HG03457 (cell line): ENCODE measurements around the gene ADAMTS4.
A peak's percentile ranks its signal among the peaks of the same experiment; 100 is the strongest.

ENCODE experiments used
- ATAC-seq: cut with Tn5 transposase; IDR thresholded peaks from one replicate; pipeline ENCODE4 v1.9.1; 2021; ENCODE audit warnings: moderate number of reproducible peaks; ENCODE audit not compliant: unreplicated experiment

The ADAMTS4 gene

GRCh38 chr1:161197560-161198193 is 1.2 kb downstream of the ADAMTS4 start:
- no peak for ATAC-seq

GRCh38 chr1:161196521-161197451 is 2.1 kb downstream of the ADAMTS4 start:
- no peak for ATAC-seq

- ATAC-seq: no peak
Measured at GRCh38 chr1:161196111-161196510, 2.7 kb downstream of the ADAMTS4 start.

- no peak for ATAC-seq
Measured at GRCh38 chr1:161195171-161195570, 3.7 kb downstream of the ADAMTS4 start.

- ATAC-seq: no peak
Measured at GRCh38 chr1:161193561-161194235, 5.2 kb downstream of the ADAMTS4 start.

- no peak for ATAC-seq
Measured at GRCh38 chr1:161192476-161193465, 6.1 kb downstream of the ADAMTS4 start.

- ATAC-seq: no peak
Measured at GRCh38 chr1:161191971-161192370, 6.9 kb downstream of the ADAMTS4 start.

- no peak for ATAC-seq
Measured at GRCh38 chr1:161190962-161191521, 7.8 kb downstream of the ADAMTS4 start.

GRCh38 chr1:161189036-161189435 is 9.8 kb downstream of the ADAMTS4 start:
- ATAC-seq: no peak

- no peak for ATAC-seq
Measured at GRCh38 chr1:161188381-161188780, 10.5 kb downstream of the ADAMTS4 start.

GRCh38 chr1:161187311-161187710 is 11.5 kb downstream of the ADAMTS4 start:
- no peak for ATAC-seq

- ATAC-seq: peak; percentile 15
Measured at GRCh38 chr1:161185732-161186311, 13.0 kb downstream of the ADAMTS4 start.

- ATAC-seq: peak; percentile 53
Measured at GRCh38 chr1:161185282-161185682, 13.6 kb downstream of the ADAMTS4 start.

- no peak for ATAC-seq
Measured at GRCh38 chr1:161182214-161182613, 16.6 kb downstream of the ADAMTS4 start.

- ATAC-seq: no peak
Measured at GRCh38 chr1:161180639-161181038, 18.2 kb downstream of the ADAMTS4 start.

- no peak for ATAC-seq
Measured at GRCh38 chr1:161179698-161180097, 19.2 kb downstream of the ADAMTS4 start.

- ATAC-seq: no peak
Measured at GRCh38 chr1:161177936-161178244, 21.0 kb downstream of the ADAMTS4 start.

- peak; percentile 48 for ATAC-seq
Measured at GRCh38 chr1:161177112-161177935, 21.5 kb downstream of the ADAMTS4 start, which contains the start of gene B4GALT3. Gene B4GALT3, minus strand, starts transcription at chr1:161177507. Its CDS starts 1,447 bp downstream, at chr1:161176060.
